IMR-90 (cell line): Measurements from ENCODE around the gene ZSWIM8. TPM values are rescaled to one million over a fixed set of nuclear protein-coding genes. Genes with fewer than 3 reads are reported as not detected.

Experiments
- ATAC-seq: fragments of 200-7000 bp; cut with Tn5 transposase; 2 replicates; pipeline ENCODE4 v1.9.1; 2020; ENCODE audit warnings: low read depth, mild to moderate bottlenecking, moderate library complexity
- BruUV-seq: library from RNA; stranded (reverse); fragments of 400-500 nt; replicated peaks from 2 replicates; lab custom pipeline; 2021; lab: Mats Ljungman, UMichigan
- CTCF ChIA-PET: fragments of 300-600 bp; formaldehyde crosslinking; extraction: SDS; loops from one replicate; lab custom pipeline; 2021; ENCODE audit warnings: antibody characterized with exemption; lab: Yijun Ruan, JAX
- POLR2A ChIA-PET: fragments of 300-600 bp; sonication (Branson Sonifier 250); formaldehyde crosslinking; loops from one replicate; lab custom pipeline; 2022; ENCODE audit warnings: antibody characterized with exemption; ENCODE audit not compliant: unreplicated experiment; lab: Charles Lee
- DNase-seq: peaks from one replicate; pipeline ENCODE4 v3.0.0; 2013
- H2AFZ ChIP-seq: replicated peaks from 2 replicates; pipeline ENCODE3; 2013; ENCODE audit warnings: low read length, mild to moderate bottlenecking; ENCODE audit not compliant: poor library complexity
- H2AK5ac ChIP-seq: 2 replicates; pipeline ENCODE4 v1.6.1; 2013; ENCODE audit warnings: low read depth, low read length, inconsistent platforms
- H2AK9ac ChIP-seq: replicated peaks from 2 replicates; pipeline ENCODE3; 2013; ENCODE audit warnings: mild to moderate bottlenecking, low read depth, low read length, moderate library complexity; ENCODE audit not compliant: poor library complexity
- H2BK120ac ChIP-seq: 2 replicates; pipeline ENCODE4 v1.6.1; 2013; ENCODE audit warnings: low read depth, low read length, inconsistent platforms
- H2BK15ac ChIP-seq: 3 replicates; pipeline ENCODE4 v1.6.1; 2013; ENCODE audit warnings: low read depth, low read length, inconsistent platforms
- H2BK20ac ChIP-seq: 2 replicates; pipeline ENCODE4 v1.6.1; 2013; ENCODE audit warnings: low read depth, mild to moderate bottlenecking, inconsistent platforms, low read length, moderate library complexity
- H2BK5ac ChIP-seq: 2 replicates; pipeline ENCODE4 v1.6.1; 2013; ENCODE audit warnings: mild to moderate bottlenecking, low read depth, low read length, inconsistent platforms; ENCODE audit not compliant: poor library complexity, severe bottlenecking
- H3K14ac ChIP-seq: replicated peaks from 2 replicates; pipeline ENCODE4 v1.6.1; 2013; ENCODE audit warnings: low read depth, low read length, inconsistent platforms
- H3K18ac ChIP-seq: 2 replicates; pipeline ENCODE4 v1.6.1; 2013; ENCODE audit warnings: low read depth, low read length, control low read depth
- H3K23ac ChIP-seq: 2 replicates; pipeline ENCODE4 v1.6.1; 2013; ENCODE audit warnings: low read depth, low read length, inconsistent platforms
- H3K27ac ChIP-seq: 2 replicates; pipeline ENCODE4 v1.5.1; 2013; ENCODE audit warnings: mild to moderate bottlenecking, control low read depth, low read length; ENCODE audit not compliant: insufficient read depth
- H3K27me3 ChIP-seq: 2 replicates; pipeline ENCODE4 v1.6.1; 2013; ENCODE audit warnings: low read length; ENCODE audit not compliant: control insufficient read depth, insufficient read depth
- H3K36me3 ChIP-seq: 2 replicates; pipeline ENCODE4 v1.6.1; 2013; ENCODE audit warnings: low read length, mixed read lengths; ENCODE audit not compliant: control insufficient read depth, insufficient read depth
- H3K4ac ChIP-seq: 2 replicates; pipeline ENCODE4 v1.6.1; 2013; ENCODE audit warnings: low read depth, low read length, inconsistent platforms
- H3K4me1 ChIP-seq: 2 replicates; pipeline ENCODE4 v1.6.1; 2013; ENCODE audit warnings: low read length, mixed read lengths; ENCODE audit not compliant: control insufficient read depth, insufficient read depth
- H3K4me2 ChIP-seq: 2 replicates; pipeline ENCODE4 v1.6.1; 2013; ENCODE audit warnings: low read depth, mild to moderate bottlenecking, control low read depth, low read length, moderate library complexity
- H3K4me3 ChIP-seq: 2 replicates; pipeline ENCODE4 v1.5.1; 2013; ENCODE audit warnings: low read depth, mild to moderate bottlenecking, control low read depth, low read length, moderate library complexity; ENCODE audit not compliant: insufficient read depth
- H3K56ac ChIP-seq: 2 replicates; pipeline ENCODE4 v1.6.1; 2013; ENCODE audit warnings: low read length, inconsistent platforms; ENCODE audit not compliant: insufficient read depth; ENCODE audit errors: extremely low read depth
- H3K79me1 ChIP-seq, 2 experiments: 2 replicates each; pipeline ENCODE4 v1.6.1; 2013; ENCODE audit warnings: low read length in 2 of 2, inconsistent platforms in 1 of 2, low read depth in 1 of 2
- H3K9ac ChIP-seq: 2 replicates; pipeline ENCODE4 v1.6.1; 2013; ENCODE audit warnings: low read depth, low read length, control low read depth
- H3K9me1 ChIP-seq: 2 replicates; pipeline ENCODE4 v1.6.1; 2013; ENCODE audit warnings: low read length, inconsistent platforms; ENCODE audit not compliant: insufficient read depth
- H3K9me3 ChIP-seq: 2 replicates; pipeline ENCODE4 v1.6.1; 2013; ENCODE audit warnings: low read length; ENCODE audit not compliant: control insufficient read depth, insufficient read depth
- H4K20me1 ChIP-seq: 2 replicates; pipeline ENCODE4 v1.6.1; 2013; ENCODE audit warnings: low read length, inconsistent platforms; ENCODE audit not compliant: insufficient read depth
- H4K5ac ChIP-seq: 2 replicates; pipeline ENCODE4 v1.6.1; 2013; ENCODE audit warnings: mild to moderate bottlenecking, low read depth, low read length, control low read depth
- H4K8ac ChIP-seq, 2 experiments: 2 replicates each; pipeline ENCODE4 v1.6.1; 2013; ENCODE audit warnings: low read depth in 2 of 2, low read length in 2 of 2, control low read depth in 1 of 2, inconsistent platforms in 1 of 2
- H4K91ac ChIP-seq: 2 replicates; pipeline ENCODE4 v1.6.1; 2013; ENCODE audit warnings: low read depth, low read length, inconsistent platforms; ENCODE audit not compliant: insufficient read depth
- BHLHE40 ChIP-seq: fragments of 150-350 bp; IDR thresholded peaks from 2 replicates; pipeline ENCODE4 v1.6.1; 2016; ENCODE audit warnings: mild to moderate bottlenecking, low read depth, low read length
- MXI1 ChIP-seq: IDR thresholded peaks from 2 replicates; pipeline ENCODE4 v1.6.1; 2012; ENCODE audit warnings: low read depth, mild to moderate bottlenecking, low read length, moderate library complexity, borderline replicate concordance
- RAD21 ChIP-seq: IDR thresholded peaks from 2 replicates; pipeline ENCODE4 v1.6.1; 2012; ENCODE audit warnings: low read length, improper control_type of control experiment
- WGBS, 2 experiments: methylation state at CpG; one replicate each; pipeline versions ENCODE4 v1.1.5 to v1.1.7; 2013; ENCODE audit warnings: missing lambda C conversion rate in 2 of 2; ENCODE audit not compliant: insufficient read length in 1 of 2; ENCODE audit errors: extremely low coverage in 2 of 2; 5-methylcytosine and 5-hydroxymethylcytosine counted together
- dilution Hi-C: fragments of 300-500 bp; cut with HindIII; formaldehyde crosslinking; loops from one replicate; pipeline ENCODE4 v1.14.3; 2018; ENCODE audit warnings: low sequenced_read_pairs; ENCODE audit not compliant: unreplicated experiment
- in situ Hi-C: fragments of 300-500 bp; cut with MboI; formaldehyde crosslinking; loops from 3 replicates; pipeline ENCODE4 v1.14.3; 2019; ENCODE audit warnings: low sequenced_read_pairs, inconsistent platforms, mixed read lengths
- intact Hi-C: fragments of 100-400 bp; cut with micrococcal nuclease; formaldehyde crosslinking; loops from 2 replicates; pipeline ENCODE4 v1.10.0; 2022
- polyA plus RNA-seq, 3 experiments: library from polyadenylated mRNA; depleted of rRNA; stranded (reverse); fragments of >200 nt; gene quantifications; 2 replicates each; pipeline ENCODE4 v1.2.3, GENCODE V29; 2012; ENCODE audit warnings: low replicate concordance in 1 of 3
- total RNA-seq: library from RNA; depleted of rRNA; stranded (reverse); fragments of >200 nt; gene quantifications from 2 replicates; pipeline ENCODE4 v1.2.3, GENCODE V29; 2012

ZSWIM8 gene
- total and polyA plus RNA-seq, 2 of the 4 experiments (the other 2 are of a cell fraction): 16.8 to 103 TPM

DNA sequence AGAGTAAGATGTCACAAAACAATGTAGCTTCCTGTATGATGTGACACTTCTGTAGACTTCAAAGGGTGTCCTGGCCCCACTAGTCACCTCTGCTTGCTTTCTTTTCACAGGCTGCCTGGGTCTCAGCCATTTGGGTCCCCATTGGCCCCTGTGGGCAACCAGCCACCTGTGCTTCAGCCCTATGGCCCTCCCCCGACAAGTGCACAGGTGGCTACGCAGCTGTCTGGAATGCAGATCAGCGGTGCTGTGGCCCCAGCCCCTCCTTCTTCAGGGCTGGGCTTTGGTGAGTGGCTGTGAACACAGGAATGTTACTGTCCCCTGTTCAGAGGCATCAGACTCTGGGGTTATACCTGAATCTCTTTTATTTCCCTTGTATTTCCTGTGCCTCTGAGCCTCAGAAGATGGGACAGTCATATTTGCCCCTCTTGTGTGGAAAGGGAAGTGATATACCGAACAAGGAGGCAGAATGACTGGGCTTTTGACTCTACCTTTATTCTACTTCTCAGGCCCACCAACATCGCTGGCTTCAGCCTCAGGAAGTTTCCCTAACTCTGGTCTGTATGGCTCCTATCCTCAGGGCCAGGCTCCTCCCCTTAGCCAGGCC lies 25.8 kb upstream of the ZSWIM8 start:
- H3K79me1 ChIP-seq: peaks cover 50 to 79% of the 10 kb centered on the region in 2 experiments
- TF ChIP-seq RAD21: no peak
- no peak for TF ChIP-seq BHLHE40
- no peak for TF ChIP-seq MXI1
- H2BK5ac ChIP-seq: no peak overlapping the region
- H3K56ac ChIP-seq: no peak overlapping the region
- ATAC-seq (no peak), DNase-seq (no peak)
- H3K27ac ChIP-seq: no peak overlapping the region
- no peak overlapping the region for H2AK5ac ChIP-seq
- H3K9ac ChIP-seq: no peak overlapping the region
- in situ Hi-C loops: no loop called here
- ChIA-PET CTCF (no interaction called here), POLR2A (no interaction called here)
- intact Hi-C loops: no loop called here
- H2BK15ac ChIP-seq: no peak overlapping the region
- H3K18ac ChIP-seq: no peak overlapping the region
- H3K4ac ChIP-seq: no peak overlapping the region
- BruUV-seq: no TSS peak
- dilution Hi-C loops: no loop called here
- no peak overlapping the region for H2BK120ac ChIP-seq
- H3K4me2 ChIP-seq: no peak overlapping the region
- H3K27me3 ChIP-seq: no peaks in the 10 kb centered on the region
- H2AFZ ChIP-seq: no peak overlapping the region
- peaks cover 44% of the 10 kb centered on the region for H4K20me1 ChIP-seq
- no peak overlapping the region for H4K8ac ChIP-seq
- no peak overlapping the region for H3K14ac ChIP-seq
- H3K36me3 ChIP-seq: peaks cover 49% of the 10 kb centered on the region
- peaks cover 21% of the 10 kb centered on the region for H3K9me1 ChIP-seq
- peaks cover 11% of the 10 kb centered on the region for H3K4me1 ChIP-seq
- no peak overlapping the region for H2AK9ac ChIP-seq
- H3K9me3 ChIP-seq: no peaks in the 10 kb centered on the region
- no peak overlapping the region for H3K4me3 ChIP-seq
- H3K23ac ChIP-seq: no peak overlapping the region
- WGBS, 2 experiments: 77% methylated on average over 4 of the region's 5 CpGs; no CpG with 5 or more reads in 1 of the 2 experiments
- H2BK20ac ChIP-seq: no peak overlapping the region
- no peak overlapping the region for H4K5ac ChIP-seq
- H4K91ac ChIP-seq: no peak overlapping the region
